Hepatocyte (in vitro differentiated cells): ENCODE results near the gene UMAD1. TPM values are rescaled to one million over a fixed set of nuclear protein-coding genes. Genes with fewer than 3 reads are reported as not detected.

Experiments used
- DNase-seq: peaks from one replicate; pipeline ENCODE4 v3.0.0-alpha.2; 2016; ENCODE audit warnings: low spot score
- H2AFZ ChIP-seq: fragments of 200-600 bp; sonication (generic); 2 replicates; pipeline ENCODE4 v1.6.0; 2016; ENCODE audit warnings: antibody characterized with exemption, mild to moderate bottlenecking
- H3K27ac ChIP-seq: fragments of 200-600 bp; sonication (generic); 2 replicates; pipeline ENCODE4 v1.5.1; 2016; ENCODE audit warnings: mild to moderate bottlenecking
- H3K27me3 ChIP-seq: fragments of 200-600 bp; sonication (generic); 2 replicates; pipeline ENCODE4 v1.6.1; 2016
- H3K36me3 ChIP-seq: fragments of 200-600 bp; sonication (generic); replicated peaks from 2 replicates; pipeline ENCODE4 v1.5.1; 2016; ENCODE audit warnings: low read depth; ENCODE audit not compliant: insufficient read depth
- H3K4me1 ChIP-seq: fragments of 200-600 bp; sonication (generic); 2 replicates; pipeline ENCODE4 v1.5.1; 2016; ENCODE audit warnings: mild to moderate bottlenecking, moderate library complexity; ENCODE audit not compliant: insufficient read depth
- H3K4me2 ChIP-seq: fragments of 200-600 bp; sonication (generic); 2 replicates; pipeline ENCODE4 v1.6.0; 2016
- H3K4me3 ChIP-seq: fragments of 200-600 bp; sonication (generic); 2 replicates; pipeline ENCODE4 v1.5.1; 2016; ENCODE audit warnings: mild to moderate bottlenecking
- H3K79me2 ChIP-seq: fragments of 200-600 bp; sonication (generic); 2 replicates; pipeline ENCODE4 v1.6.0; 2017; ENCODE audit warnings: mild to moderate bottlenecking
- H3K9me2 ChIP-seq: fragments of 200-600 bp; sonication (generic); replicated peaks from 2 replicates; pipeline ENCODE4 v1.6.0; 2017; ENCODE audit warnings: mild to moderate bottlenecking; ENCODE audit not compliant: insufficient read depth
- H3K9me3 ChIP-seq: fragments of 200-600 bp; sonication (generic); 2 replicates; pipeline ENCODE4 v1.5.1; 2016; ENCODE audit warnings: low read depth, mild to moderate bottlenecking
- H4K20me1 ChIP-seq: fragments of 200-600 bp; sonication (generic); 2 replicates; pipeline ENCODE4 v1.6.0; 2016; ENCODE audit warnings: mild to moderate bottlenecking; ENCODE audit not compliant: insufficient read depth, poor library complexity, severe bottlenecking
- EZH2 ChIP-seq: fragments of 200-600 bp; sonication (generic); IDR thresholded peaks from 2 replicates; pipeline ENCODE4 v1.6.1; 2016; ENCODE audit warnings: antibody characterized with exemption, mild to moderate bottlenecking, borderline replicate concordance
- EZH2phosphoT487 ChIP-seq: fragments of 200-600 bp; sonication (generic); IDR thresholded peaks from one replicate; pipeline ENCODE4 v1.6.1; 2018; ENCODE audit warnings: antibody characterized with exemption, mild to moderate bottlenecking, low read depth, moderate library complexity; ENCODE audit not compliant: unreplicated experiment, severe bottlenecking
- WGBS: methylation state at CpG from one replicate; pipeline ENCODE4 v1.1.6; 2016; ENCODE audit warnings: low lambda C conversion rate; ENCODE audit errors: missing lambda C conversion rate; 5-methylcytosine and 5-hydroxymethylcytosine counted together
- polyA plus RNA-seq: library from polyadenylated mRNA; unstranded; fragments of >200 nt; fragmentation: Nextera tagmentation; extraction: Ambion mirVana; gene quantifications from 2 replicates; pipeline ENCODE4 v1.2.1, GENCODE V29; 2016
- total RNA-seq: library from RNA; depleted of rRNA; stranded (reverse); fragments of >200 nt; gene quantifications from 2 replicates; pipeline ENCODE4 v1.2.3, GENCODE V29; 2014
- TF ChIP-seq, protein P1 (sequence below): fragments of 200-600 bp; sonication (generic); IDR thresholded peaks from 2 replicates; pipeline ENCODE4 v1.5.1; 2016; ENCODE audit warnings: antibody characterized with exemption, mild to moderate bottlenecking; ENCODE audit not compliant: poor library complexity

The UMAD1 gene
- total and polyA plus RNA-seq, 2 experiments from 2014 or later, result 15.7 to 29.0 TPM

GRCh38 chr7:7795630-7796121 is 155.1 kb downstream of the UMAD1 start:
- Histone ChIP-seq H2AFZ (no peak overlapping the region), H3K9me2 (no peaks in the 10 kb centered on the region), H4K20me1 (no peaks in the 10 kb centered on the region), H3K4me3 (no peak overlapping the region), H3K27ac (peak overlapping the region; percentile 66), H3K79me2 (no peaks in the 10 kb centered on the region), H3K4me2 (no peak overlapping the region), H3K4me1 (peaks cover 26% of the 10 kb centered on the region), H3K27me3 (no peaks in the 10 kb centered on the region), H3K9me3 (no peaks in the 10 kb centered on the region), H3K36me3 (no peaks in the 10 kb centered on the region)
- TF ChIP-seq, protein P1, sequence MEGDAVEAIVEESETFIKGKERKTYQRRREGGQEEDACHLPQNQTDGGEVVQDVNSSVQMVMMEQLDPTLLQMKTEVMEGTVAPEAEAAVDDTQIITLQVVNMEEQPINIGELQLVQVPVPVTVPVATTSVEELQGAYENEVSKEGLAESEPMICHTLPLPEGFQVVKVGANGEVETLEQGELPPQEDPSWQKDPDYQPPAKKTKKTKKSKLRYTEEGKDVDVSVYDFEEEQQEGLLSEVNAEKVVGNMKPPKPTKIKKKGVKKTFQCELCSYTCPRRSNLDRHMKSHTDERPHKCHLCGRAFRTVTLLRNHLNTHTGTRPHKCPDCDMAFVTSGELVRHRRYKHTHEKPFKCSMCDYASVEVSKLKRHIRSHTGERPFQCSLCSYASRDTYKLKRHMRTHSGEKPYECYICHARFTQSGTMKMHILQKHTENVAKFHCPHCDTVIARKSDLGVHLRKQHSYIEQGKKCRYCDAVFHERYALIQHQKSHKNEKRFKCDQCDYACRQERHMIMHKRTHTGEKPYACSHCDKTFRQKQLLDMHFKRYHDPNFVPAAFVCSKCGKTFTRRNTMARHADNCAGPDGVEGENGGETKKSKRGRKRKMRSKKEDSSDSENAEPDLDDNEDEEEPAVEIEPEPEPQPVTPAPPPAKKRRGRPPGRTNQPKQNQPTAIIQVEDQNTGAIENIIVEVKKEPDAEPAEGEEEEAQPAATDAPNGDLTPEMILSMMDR, result no peak
- TF ChIP-seq EZH2 (no peak), EZH2phosphoT487 (no peak)
- peak; percentile 19 for DNase-seq
- WGBS, result 39% methylated on average over 1 of the region's 1 CpG

- Histone ChIP-seq H3K27me3 (no peaks in the 10 kb centered on the region), H3K9me3 (no peaks in the 10 kb centered on the region), H3K9me2 (no peaks in the 10 kb centered on the region), H3K4me3 (no peak overlapping the region), H3K36me3 (no peaks in the 10 kb centered on the region), H2AFZ (no peak overlapping the region), H4K20me1 (no peaks in the 10 kb centered on the region), H3K79me2 (no peaks in the 10 kb centered on the region), H3K4me1 (peaks cover 18% of the 10 kb centered on the region), H3K4me2 (no peak overlapping the region), H3K27ac (peak overlapping the region; percentile 3)
- 47% methylated on average over 1 of the region's 1 CpG for WGBS
- DNase-seq, result no peak
- TF ChIP-seq EZH2, result no peak
- no peak for TF ChIP-seq EZH2phosphoT487
- TF ChIP-seq, protein P1, result no peak
Measured at GRCh38 chr7:7798510-7798909, 158.0 kb downstream of the UMAD1 start.

DNA sequence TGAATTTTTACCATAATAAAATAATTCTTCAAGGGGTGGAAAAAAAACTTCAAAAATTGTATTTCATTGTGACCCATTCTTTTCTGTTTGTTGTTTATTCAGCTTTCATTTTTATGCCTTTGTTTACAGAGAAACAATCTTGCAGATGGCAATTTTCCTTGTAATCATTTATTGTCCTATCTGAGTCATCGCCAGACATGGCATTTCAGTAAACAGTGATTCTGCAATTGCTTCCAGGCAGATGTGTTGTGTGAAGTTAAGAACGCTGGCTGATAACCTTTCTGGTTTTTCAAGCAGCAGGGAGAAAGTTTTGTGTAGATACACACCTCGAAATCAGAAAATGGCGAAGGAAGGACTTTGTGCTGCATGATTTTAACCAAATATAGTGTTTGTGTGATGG is 158.6 kb downstream of the UMAD1 start:
- H3K4me2 ChIP-seq, result peak overlapping the region; percentile 0
- H3K4me3 ChIP-seq, result no peak overlapping the region
- H3K36me3 ChIP-seq, result no peaks in the 10 kb centered on the region
- peak; percentile 42 for DNase-seq
- no peak overlapping the region for H2AFZ ChIP-seq
- TF ChIP-seq, protein P1, result no peak
- TF ChIP-seq EZH2phosphoT487, result no peak
- H3K79me2 ChIP-seq, result no peaks in the 10 kb centered on the region
- H4K20me1 ChIP-seq, result no peaks in the 10 kb centered on the region
- H3K9me2 ChIP-seq, result no peaks in the 10 kb centered on the region
- 21% methylated on average over 4 of the region's 4 CpGs for WGBS
- no peaks in the 10 kb centered on the region for H3K27me3 ChIP-seq
- H3K9me3 ChIP-seq, result no peaks in the 10 kb centered on the region
- peaks cover 18% of the 10 kb centered on the region for H3K4me1 ChIP-seq
- H3K27ac ChIP-seq, result no peak overlapping the region

DNA sequence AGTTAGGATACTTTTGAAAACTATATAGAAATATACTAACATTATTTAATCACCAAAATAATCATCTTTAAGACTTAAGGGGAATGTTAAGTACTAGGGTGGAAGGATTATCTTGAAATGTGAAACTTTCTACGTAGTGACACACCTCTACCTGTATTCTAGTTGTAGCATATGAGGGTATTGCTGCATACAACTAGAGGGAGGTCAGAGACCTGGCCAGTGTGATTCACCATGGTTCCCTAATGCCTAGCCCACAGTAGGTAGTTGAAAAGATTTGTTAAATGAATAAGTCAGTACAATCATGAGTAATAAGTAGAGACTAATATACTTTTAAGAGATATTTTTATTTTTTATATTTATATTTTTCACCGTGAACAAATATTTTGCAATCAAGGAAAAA is 162.0 kb downstream of the UMAD1 start:
- no peaks in the 10 kb centered on the region for H3K79me2 ChIP-seq
- no peak overlapping the region for H3K27ac ChIP-seq
- H2AFZ ChIP-seq, result no peak overlapping the region
- no peaks in the 10 kb centered on the region for H3K9me2 ChIP-seq
- no peaks in the 10 kb centered on the region for H4K20me1 ChIP-seq
- no peak for DNase-seq
- no peaks in the 10 kb centered on the region for H3K27me3 ChIP-seq
- no peak for TF ChIP-seq EZH2
- no peak for TF ChIP-seq EZH2phosphoT487
- TF ChIP-seq, protein P1, result no peak
- H3K4me2 ChIP-seq, result no peak overlapping the region
- 95% methylated on average over 2 of the region's 2 CpGs for WGBS
- peaks cover 18% of the 10 kb centered on the region for H3K4me1 ChIP-seq
- H3K4me3 ChIP-seq, result no peak overlapping the region
- H3K36me3 ChIP-seq, result no peaks in the 10 kb centered on the region
- H3K9me3 ChIP-seq, result no peaks in the 10 kb centered on the region
